Ovary (tissue), 3 donors: ENCODE measurements around the gene ZNF124.

Experiments
- CTCF ChIP-seq, 3 donors: fragments of 450-650 bp in 2 of 3; fragments of 200-600 bp in 1 of 3; IDR thresholded peaks; one replicate each; pipeline versions ENCODE4 v1.5.1 to v1.8.0; 2016 to 2022; ENCODE audit warnings: antibody characterized with exemption in 3 of 3, mild to moderate bottlenecking in 1 of 3
- EP300 ChIP-seq: sonication (generic); formaldehyde crosslinking; IDR thresholded peaks from one replicate; pipeline ENCODE4 v1.6.1; 2017; ENCODE audit warnings: antibody characterized with exemption
- POLR2A ChIP-seq: fragments of 450-650 bp; IDR thresholded peaks from one replicate; pipeline ENCODE4 v1.6.1; 2017; ENCODE audit warnings: antibody characterized with exemption, mild to moderate bottlenecking, moderate library complexity
- donor health status: DM: no; HTN: no; CAD: no.

GRCh38 chr1:247216261-247216660 lies 44.4 kb upstream of the ZNF124 start:
- TF ChIP-seq CTCF (IDR thresholded peaks at IDR 0.05), result no peak
- no peak for TF ChIP-seq EP300
- TF ChIP-seq POLR2A, result no peak
